Fibroblast of the conjunctiva (primary cell): ENCODE results near the gene TMEM81.

ENCODE experiments used
- DNase-seq: peaks from one replicate; pipeline ENCODE4 v3.0.0-alpha.2; 2010; ENCODE audit warnings: low read depth

The TMEM81 gene

DNA sequence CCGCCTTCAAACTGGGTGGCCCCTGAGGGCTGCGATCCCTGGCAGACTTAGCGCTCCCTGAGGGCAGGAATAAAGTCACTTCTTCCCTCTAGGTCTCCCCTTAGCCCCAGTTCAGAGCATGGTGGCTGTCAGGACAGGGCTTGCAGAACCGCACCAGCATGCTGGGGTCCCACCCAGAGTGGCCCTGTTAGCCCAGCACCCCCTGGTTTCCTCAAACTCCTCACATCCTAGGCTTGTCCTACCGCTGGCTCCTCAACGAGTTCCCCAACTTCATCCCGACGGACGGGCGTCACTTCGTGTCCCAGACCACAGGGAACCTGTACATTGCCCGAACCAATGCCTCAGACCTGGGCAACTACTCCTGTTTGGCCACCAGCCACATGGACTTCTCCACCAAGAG, 25.4 kb downstream of the TMEM81 start:
- no peak for DNase-seq

DNA sequence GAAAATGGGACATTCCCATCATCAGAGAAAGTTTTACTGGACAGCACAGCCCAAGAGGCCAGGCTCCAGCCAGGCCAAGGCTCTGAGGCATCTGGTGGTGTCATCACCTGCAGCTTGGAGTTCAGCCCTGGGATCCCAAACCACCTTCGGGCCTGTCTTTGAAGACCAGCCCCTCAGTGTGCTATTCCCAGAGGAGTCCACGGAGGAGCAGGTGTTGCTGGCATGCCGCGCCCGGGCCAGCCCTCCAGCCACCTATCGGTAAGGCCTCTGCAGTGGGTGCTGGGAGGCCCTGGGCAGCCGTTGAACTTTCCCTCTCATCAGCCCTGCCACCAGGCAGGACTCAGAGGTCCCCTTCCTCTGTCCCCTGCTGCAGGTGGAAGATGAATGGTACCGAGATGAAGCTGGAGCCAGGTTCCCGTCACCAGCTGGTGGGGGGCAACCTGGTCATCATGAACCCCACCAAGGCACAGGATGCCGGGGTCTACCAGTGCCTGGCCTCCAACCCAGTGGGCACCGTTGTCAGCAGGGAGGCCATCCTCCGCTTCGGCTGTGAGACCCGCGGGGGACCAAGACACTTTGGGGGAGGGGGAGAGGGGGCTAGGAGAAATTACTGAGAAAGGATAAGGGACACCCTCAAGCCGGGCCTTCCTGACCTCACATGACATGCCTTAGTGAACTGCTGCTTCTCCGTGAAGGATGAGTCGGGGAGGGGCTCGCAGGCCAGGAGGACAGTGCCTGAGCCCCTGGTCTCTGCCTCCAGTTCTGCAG, 26.3 kb downstream of the TMEM81 start:
- DNase-seq: no peak

DNA sequence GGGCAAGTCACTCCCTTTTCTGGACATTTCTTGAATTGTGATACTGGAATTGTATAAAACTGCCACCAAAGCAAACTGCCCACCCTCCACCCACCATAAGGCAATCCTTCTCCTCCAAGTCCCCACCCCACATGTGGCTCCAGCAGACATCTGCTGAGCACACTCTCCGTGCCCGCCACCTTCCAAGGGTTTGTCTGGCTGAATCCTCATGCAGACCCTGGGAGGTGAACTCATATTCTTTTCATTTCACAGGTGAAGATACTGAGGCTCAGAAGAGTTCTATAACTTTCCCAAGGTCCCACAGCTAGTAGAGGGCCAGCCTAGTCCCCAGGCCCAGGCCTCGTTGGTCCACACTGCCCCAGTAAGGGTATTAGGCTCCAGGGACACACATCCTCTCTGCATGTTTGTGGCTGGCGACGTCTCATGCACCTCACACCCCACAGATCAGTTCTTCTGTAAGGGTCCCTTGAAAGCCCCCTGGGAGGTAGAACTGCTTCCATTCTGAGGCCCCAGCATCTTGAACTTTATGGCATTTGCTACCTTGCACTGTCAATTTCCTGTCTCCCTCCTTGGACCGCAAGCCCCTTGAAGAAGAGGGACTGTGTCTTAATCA, 27.2 kb downstream of the TMEM81 start:
- no peak for DNase-seq

DNA sequence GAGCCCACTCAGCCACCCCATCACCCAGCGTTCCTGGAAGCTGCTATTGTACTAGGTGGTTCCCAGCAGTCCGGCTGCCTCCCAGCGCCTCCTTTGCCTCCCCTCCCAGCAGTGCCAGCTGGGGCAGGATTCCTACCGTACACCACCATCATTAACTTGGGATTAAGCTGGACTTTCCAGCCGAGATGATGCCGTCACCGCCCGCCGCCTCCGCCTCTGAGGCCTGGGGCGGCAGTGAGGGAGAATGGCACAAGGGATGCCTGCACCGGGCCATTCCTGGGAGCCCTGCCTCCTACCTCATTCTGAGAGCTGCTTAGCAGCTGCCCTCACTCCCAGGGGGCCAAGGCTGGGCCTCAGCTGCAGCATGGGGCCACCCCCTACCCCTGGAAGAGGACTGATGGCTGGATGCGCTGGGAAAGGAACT, 28.1 kb downstream of the TMEM81 start:
- no peak for DNase-seq

DNA sequence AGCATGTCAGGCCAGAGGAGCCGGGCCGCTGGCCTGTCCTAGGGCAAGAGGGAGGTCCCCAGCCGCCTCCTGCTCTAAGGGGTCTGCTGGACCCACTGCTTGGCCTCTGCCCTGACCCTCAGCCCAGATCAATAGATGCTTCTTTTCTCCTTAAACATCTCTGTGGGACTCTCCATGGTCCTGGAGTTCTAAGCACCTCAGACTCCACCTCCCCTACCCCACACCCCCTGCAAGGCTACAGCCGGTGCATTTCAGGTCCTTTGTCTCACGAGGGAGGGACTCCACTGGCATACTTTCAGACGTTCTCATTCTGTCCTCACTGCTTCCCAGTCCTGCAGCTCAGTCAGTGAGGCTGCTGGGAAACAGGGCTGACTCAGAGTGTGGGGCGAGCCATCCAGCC, 30.2 kb downstream of the TMEM81 start:
- no peak for DNase-seq

DNA sequence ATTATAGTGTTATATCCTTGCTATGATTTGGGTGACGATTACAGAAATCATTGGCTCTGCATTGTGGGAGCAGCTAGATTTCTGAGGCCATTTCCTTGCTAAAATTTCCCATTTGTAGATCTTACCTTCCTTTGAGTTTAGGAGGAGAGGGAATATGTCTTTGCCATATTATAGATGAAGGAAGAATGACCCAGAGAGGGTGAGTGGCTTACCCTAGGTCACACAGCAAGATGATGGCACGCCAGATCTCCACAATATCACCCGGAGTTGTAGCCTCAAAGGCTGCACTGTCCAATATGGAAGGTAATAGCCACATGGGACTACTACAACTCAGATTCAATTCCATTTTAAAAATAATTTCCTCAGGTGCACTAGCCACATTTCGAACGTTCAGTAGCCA, 31.0 kb downstream of the TMEM81 start:
- DNase-seq: no peak

DNA sequence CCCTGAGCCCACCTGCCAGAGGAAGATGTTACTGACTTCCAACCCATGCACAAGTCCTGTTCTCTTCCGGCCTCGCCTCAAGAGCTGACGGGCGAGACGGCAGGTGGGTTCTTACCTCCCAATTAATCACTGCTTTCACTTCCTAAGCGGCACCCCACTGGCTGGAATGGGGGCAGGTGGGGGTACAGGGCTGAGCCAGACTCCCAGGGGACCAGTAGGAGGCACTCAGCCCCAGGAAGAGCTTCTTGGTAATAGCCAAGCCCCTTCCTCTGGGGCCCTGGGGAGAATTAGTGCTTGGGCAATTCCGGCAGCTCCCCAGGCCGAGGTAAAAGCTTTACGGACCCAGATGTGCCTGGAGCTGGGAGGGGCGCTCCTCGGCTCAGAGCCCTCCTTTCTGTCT, 31.6 kb downstream of the TMEM81 start:
- DNase-seq: no peak

DNA sequence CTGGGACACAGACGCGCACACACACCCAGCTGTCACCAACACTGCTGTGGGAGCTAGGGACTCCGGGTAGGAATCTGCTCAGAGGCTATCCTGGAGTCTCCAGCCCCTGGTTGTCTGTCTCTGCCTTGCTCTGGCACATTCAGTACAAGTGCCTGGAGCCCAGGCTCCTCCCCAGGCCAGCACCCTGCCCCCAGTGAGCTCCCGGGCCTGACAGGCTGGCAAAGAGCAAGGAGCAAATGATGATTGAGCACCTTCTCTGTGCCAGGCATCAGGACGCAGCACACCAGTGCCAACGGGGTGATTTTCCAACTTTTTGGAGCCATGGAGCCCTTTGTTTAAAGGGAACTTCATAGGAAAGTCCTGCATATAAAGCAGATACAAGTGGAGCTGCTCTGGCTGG, 34.8 kb downstream of the TMEM81 start:
- DNase-seq: no peak

DNA sequence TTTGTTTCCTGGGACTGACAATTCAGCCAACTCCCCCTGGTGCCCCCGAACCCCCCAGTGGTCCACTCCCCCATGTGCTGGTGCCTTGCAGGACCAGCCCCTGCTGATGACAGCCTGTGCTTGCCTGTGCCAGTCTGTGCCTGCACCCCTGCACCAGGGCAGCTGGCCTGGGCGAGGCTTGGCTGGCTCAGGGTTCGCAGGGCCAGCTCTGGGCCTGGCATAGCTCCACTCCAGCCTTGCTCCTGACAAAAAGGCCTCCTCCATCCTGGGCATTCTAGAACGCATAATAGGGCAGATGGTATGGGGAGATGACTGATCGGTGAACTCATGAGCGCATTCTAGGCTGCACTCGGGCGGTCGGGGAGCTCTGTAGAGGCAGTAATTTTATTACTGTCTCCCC, 35.9 kb downstream of the TMEM81 start:
- DNase-seq: no peak

DNA sequence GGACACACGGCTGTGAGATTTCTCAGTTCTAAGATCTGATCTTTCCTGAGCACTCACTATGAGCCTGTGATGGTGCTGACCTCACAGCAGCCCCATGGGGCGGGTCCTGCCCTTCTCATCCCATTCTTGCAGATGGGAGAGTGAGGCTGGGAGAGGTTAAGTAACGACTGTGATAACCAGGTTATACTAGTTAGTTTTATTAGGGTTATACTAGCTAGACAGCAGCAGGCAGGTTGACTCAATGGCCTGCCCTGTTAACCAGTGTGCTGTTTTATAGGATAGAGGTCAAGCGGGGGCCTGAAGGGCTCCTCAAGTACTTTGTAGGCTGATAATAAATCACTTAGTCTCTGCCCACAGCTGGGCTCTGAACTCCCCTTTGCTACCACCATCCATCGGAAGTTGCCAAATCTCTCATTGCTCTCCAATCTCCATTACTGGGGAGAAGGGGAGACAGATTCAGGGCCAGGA, 36.5 kb downstream of the TMEM81 start:
- DNase-seq: no peak

DNA sequence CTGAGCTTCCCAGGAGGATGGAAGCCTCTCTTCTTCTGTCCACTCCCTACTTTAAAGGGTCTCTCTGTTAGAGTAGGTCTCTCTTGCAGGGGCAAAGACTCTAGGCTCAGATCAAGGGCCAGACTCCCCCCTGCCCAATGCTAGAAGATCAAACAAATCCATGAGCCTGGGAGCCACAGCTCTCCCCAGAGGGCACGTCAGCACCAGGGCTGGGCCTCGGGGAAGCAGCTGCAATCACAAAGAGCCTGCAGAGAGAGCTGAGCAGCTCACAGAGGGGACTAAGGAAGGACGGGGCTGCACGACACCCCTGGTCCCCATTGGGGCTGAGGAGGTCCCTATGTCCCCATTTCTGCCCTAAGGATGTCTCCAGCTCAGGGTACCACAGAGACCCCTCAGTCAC, 37.4 kb downstream of the TMEM81 start:
- DNase-seq: no peak

DNA sequence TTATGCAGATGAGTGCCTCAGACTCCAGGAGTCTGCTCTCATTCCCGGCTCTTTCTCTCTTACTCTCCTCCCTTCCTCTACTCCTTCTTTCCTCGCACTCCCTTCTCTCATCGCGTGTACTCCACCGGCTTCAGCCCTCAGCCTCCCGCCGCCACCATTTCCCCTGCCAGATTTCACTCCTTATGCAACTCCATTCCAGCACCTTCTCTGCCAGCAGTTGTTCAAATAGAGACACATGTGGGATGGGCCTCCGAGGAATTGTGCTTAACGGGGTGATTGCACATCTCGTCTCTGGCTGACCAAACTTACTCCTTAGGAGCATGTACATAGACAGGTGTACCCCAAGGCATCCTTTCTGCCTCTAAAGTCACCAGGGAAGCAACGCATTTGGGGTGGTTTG, 39.1 kb downstream of the TMEM81 start:
- DNase-seq: no peak

DNA sequence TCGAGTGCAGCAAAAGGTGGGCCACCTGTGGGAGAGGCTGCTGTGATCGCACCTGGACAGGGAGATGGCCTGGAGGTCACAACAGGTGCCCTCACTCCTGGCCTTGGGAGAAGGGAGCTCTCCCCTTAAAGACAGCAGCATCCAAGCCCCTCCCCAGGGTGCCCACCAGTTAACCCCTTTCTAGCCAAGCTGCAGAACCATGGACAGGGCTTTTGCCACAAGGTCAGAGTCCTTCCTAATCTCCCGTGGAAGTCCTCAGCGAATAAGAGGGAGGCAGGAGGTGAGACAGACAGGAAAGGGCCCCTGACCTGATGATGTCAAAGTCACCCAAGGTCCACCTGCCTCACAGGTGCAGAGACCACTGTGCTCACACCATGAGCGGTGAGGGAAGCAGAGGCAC, 39.5 kb downstream of the TMEM81 start:
- DNase-seq: no peak

DNA sequence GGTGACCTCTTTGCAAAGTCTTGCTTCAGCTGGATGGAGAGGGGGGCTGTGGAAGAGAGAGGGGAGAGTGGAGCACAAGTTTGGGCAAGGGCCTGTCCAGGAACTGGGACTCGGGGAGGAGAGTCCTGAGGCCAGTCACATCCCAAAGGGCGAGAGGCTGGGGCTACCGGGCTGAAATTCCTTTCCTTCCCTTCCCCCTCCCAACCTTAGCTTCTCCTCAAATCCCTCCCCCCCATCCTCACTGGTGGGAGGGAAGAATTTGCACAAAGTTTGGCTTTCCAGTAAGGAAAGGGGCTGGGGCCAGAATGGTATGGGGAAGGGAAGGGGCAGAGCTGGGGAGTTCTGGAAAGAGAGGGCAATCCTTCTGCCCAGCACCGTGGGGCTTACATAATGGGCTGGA, 40.4 kb downstream of the TMEM81 start:
- DNase-seq: no peak

DNA sequence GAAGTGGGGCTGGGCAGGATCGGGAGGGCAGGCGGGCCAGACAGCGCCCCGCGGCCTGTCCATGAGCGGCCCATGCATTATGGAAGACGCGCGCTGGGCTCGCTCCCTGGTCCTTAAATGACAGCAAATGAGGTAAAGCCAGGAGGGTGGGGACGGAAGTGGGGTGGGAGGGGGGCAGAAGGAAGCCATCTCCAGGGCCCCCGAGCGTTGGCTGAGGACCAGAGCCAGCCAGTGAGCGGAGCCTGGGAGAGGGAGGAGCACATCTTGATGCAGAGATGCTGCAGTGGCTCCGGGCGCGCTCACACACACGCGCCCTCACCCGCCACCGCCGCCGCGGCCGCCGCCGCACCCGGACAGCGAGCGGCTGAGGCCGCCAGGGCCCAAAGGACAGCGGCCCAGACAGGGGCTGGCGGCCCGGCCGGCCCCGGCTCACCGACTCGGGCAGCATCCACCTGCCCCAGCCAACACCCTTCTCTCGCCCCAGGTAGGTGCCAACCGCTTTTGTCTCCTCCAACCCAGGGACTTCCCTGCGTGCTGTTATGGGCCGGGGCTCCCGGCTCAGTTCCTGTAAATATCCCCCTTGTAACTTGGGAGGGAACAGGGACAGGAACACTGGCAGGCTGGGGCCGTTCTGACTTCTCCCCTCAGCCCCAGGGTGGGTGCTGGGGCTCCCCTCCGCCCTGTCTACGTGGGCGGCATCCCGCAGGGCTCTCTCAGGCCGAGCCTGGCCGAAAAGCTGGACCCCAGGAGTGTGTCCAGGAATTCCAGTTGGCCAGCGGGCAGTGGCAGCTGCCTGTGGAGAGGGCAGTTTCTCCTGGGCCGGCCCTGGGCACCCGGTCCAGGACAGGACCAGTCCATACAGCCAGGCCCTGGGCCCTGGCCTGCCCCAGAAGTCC, 41.1 kb downstream of the TMEM81 start, which contains the start of gene CNTN2:
Gene CNTN2 (plus strand): TSS at position 302 of the 896 bp plus-strand sequence. CDS start 9,974 bp downstream, outside the sequence.
- DNase-seq: no peak

DNA sequence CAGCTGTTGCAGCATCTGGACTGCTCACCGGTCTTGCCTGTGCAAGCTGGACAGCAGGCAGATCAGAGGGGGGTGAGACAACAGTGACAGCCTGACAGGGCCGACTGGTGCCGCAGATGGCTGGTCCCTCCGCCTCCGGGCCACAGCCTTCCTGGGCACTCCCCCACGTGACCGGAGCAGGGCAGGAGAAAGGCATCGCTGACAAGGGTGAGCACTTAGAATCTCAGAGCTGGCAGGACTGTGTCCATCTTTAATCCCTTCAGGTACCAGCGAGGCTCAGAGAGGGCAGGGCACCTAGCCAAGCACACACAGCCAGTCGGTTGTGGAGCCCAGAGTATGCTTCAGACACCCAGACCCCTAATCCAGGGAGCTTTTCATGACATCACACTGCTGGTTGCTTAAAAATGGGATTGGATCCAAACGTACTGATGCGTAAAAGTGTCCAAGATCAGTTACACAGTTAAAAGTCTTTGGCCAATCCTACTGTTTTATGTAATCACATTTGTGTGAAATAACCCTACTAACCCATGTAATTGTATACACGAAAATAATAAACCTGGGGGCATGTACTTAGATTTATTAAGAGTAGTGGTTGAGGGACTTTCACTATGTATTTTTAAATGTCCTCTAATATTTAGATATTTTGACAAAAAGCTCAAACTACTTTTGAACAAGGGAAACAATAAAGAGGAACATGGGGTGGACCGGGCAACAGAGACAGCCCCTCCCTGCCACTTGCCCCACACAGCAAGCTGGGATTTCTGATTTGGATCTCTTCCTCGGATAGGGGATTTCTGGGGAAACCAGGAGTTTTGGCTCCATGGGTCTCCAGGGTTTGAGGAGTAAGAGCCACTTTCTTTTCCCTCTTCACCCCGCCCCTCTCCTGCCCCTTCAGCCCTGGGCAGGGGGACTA, 42.0 kb downstream of the TMEM81 start:
- DNase-seq: no peak

DNA sequence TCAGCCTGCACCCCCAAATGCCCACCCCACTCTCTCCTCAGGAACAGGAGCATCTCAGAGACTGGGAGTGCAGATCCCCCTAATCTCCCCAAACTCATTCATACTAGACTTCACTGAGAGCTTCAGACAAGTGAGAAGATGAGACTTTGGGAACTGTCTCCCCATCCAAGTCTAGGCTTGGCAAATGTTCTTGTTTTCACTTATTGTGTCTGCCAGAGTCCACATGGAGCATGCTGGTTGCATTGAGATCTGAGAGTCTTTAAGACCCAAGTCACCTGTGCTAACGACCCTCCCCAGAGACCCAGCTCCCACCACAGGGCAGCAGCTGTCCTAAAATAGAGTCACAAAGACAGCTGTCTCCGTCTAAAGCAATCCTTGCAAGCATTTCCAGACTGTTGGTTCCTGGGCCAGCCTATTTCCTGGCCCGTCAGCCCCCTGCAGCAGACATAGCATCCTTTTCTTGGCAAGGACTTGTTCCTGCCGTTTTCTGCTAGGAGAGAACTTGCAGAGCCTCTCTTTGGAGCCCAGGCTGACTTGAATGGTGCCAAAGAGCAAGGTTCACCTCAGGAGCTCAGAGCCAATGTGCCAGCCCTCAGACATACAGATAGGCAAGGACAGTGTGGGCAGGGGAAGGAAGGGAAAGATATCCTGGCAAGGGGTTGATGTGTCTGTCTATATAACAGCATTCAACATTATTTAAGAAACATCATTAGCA, 43.1 kb downstream of the TMEM81 start:
- no peak for DNase-seq

DNA sequence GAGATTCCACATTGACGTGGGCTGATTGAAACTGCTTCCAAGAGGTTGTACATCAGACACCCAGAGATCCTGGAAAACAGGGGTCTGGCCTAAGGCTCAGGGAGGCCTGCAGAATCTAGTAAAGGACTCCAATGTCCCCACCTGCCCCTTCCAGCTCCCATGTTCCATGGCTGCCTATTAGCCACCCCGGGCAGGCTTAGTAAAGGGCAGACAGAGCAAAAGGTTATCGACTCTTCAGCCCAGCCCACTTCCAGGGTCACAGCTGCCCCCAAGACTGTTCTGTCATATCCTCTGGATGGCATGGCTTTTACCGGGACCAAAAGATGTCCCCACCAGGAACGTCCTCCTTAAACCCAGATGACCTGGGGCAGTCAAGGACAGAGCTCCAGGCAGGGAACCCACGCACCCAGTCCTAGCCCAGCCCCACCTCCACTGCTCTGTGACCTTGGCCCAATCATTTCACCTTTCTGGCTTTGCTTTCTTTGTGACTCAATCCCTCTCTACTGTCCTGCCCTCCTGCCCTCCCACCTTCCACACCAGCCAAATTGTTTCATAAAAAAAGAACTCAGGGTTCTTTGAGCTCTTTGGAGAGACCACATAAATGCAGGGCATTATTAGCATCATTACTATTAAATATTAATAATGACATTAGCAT, 46.0 kb downstream of the TMEM81 start:
- DNase-seq: no peak

DNA sequence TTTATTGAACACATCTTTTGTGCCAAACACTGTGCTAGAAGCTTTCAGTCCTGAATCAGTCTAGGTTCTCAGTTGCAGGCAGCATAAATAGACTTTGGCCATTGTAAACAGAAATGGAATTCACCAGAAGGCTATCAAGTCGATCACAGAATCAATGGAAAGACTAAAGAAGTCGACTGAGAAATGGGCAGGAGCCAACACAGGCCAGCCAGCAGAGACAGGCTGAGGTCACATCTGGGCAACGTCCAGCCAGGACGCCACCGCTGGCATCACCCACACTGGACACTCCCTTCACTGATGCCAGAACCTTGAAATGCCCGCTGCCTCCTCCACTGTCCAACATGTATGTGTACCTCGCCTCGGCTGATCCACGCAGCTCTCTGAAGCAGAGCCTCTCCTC, 46.7 kb downstream of the TMEM81 start:
- no peak for DNase-seq
